ENCODE data around the gene SHC1.
A peak's percentile ranks its signal among the peaks of the same experiment; 100 is the strongest.

SHC1 gene

DNA sequence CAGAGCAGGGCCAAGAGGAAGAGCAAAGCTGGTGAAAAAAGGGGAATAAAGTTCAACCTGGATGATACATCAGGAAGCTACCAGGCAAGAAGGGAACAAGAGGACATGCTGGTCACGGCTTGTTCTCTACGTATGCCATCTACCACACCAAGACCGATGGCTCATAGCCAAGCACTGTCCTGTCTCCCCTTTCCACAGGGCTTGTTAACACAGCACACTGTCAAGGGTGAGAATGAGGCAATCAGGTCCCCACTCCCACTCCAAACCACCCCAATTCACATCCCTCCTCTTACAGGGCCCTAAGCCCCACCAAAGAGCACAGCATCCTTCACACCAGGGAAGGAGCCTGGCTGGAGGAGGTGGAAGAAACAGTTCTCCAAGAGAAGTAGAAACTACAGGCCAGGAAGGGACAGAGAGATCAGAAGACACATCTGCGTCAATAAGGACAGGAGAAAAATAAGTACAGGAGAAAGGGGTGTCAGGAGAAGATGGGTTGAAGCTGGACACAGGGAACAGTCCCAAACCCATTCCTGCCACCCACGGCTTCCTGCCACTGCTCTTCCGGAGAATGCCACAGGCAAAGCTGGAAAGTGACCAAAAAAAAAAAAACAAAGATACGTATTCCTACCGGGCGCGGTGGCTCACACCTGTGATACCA is 923 bp upstream of the SHC1 start:
- TF ChIP-seq, protein P1, sequence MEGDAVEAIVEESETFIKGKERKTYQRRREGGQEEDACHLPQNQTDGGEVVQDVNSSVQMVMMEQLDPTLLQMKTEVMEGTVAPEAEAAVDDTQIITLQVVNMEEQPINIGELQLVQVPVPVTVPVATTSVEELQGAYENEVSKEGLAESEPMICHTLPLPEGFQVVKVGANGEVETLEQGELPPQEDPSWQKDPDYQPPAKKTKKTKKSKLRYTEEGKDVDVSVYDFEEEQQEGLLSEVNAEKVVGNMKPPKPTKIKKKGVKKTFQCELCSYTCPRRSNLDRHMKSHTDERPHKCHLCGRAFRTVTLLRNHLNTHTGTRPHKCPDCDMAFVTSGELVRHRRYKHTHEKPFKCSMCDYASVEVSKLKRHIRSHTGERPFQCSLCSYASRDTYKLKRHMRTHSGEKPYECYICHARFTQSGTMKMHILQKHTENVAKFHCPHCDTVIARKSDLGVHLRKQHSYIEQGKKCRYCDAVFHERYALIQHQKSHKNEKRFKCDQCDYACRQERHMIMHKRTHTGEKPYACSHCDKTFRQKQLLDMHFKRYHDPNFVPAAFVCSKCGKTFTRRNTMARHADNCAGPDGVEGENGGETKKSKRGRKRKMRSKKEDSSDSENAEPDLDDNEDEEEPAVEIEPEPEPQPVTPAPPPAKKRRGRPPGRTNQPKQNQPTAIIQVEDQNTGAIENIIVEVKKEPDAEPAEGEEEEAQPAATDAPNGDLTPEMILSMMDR (IDR thresholded peaks at IDR 0.05; ENCODE audit: borderline replicate concordance, extremely low read depth, low read length, poor library complexity, severe bottlenecking) = no peak
- TF ChIP-seq EZH2 (IDR thresholded peaks at IDR 0.05; ENCODE audit: borderline replicate concordance, low read depth, low read length, severe bottlenecking) = no peak
- DNase-seq (no peak), ATAC-seq (ENCODE audit: insufficient read depth, low read depth) (no peak)
- no peaks in the 10 kb centered on the region for H3K27me3 ChIP-seq (ENCODE audit: insufficient read depth, low read length, poor library complexity)
- no peak overlapping the region for H2AFZ ChIP-seq (ENCODE audit: low read depth, low read length)
- H3K9ac ChIP-seq (ENCODE audit: low read depth, low read length) = no peak overlapping the region
- H3K36me3 ChIP-seq (ENCODE audit: insufficient read depth, low read length) = peaks cover 53% of the 10 kb centered on the region
- peaks cover 64% of the 10 kb centered on the region for H3K79me2 ChIP-seq (ENCODE audit: insufficient read depth, low read length)
- H4K20me1 ChIP-seq (ENCODE audit: insufficient read depth, low read length) = peaks cover 46% of the 10 kb centered on the region
- peaks cover 44% of the 10 kb centered on the region for H3K4me1 ChIP-seq (ENCODE audit: insufficient read depth, low read length)
- H3K4me2 ChIP-seq (ENCODE audit: insufficient read depth, low read length) = peak overlapping the region; percentile 46
- H3K27ac ChIP-seq (ENCODE audit: low read length) = 0 out of 2 replicates have a peak overlapping the region, but pooled peaks have one; percentile 22
- H3K9me3 ChIP-seq (ENCODE audit: insufficient read depth, low read length, severe bottlenecking) = no peaks in the 10 kb centered on the region
- no peak overlapping the region for H3K4me3 ChIP-seq (ENCODE audit: low read depth in 1 of 2, low read length in 2 of 2)

GRCh38 chr1:154969860-154970452 is 591 bp downstream of the SHC1 start:
- no peak for ATAC-seq (ENCODE audit: insufficient read depth, low read depth)
- H3K4me3 ChIP-seq (ENCODE audit: low read depth in 1 of 2, low read length in 2 of 2) = no peak overlapping the region
- peaks cover 49% of the 10 kb centered on the region for H3K79me2 ChIP-seq (ENCODE audit: insufficient read depth, low read length)
- H3K36me3 ChIP-seq (ENCODE audit: insufficient read depth, low read length) = peaks cover 55% of the 10 kb centered on the region
- DNase-seq = no peak
- peaks cover 31% of the 10 kb centered on the region for H3K4me1 ChIP-seq (ENCODE audit: insufficient read depth, low read length)
- no peak overlapping the region; the same call in 1 of the 2 replicates for H3K9ac ChIP-seq (ENCODE audit: low read depth, low read length)
- TF ChIP-seq, protein P1 (IDR thresholded peaks at IDR 0.05; ENCODE audit: borderline replicate concordance, extremely low read depth, low read length, poor library complexity, severe bottlenecking) = no peak
- no peak for TF ChIP-seq EZH2 (IDR thresholded peaks at IDR 0.05; ENCODE audit: borderline replicate concordance, low read depth, low read length, severe bottlenecking)
- H3K27me3 ChIP-seq (ENCODE audit: insufficient read depth, low read length, poor library complexity) = no peaks in the 10 kb centered on the region
- H2AFZ ChIP-seq (ENCODE audit: low read depth, low read length) = no peak overlapping the region
- H3K27ac ChIP-seq (ENCODE audit: low read length) = no peak overlapping the region
- peaks cover 30% of the 10 kb centered on the region for H4K20me1 ChIP-seq (ENCODE audit: insufficient read depth, low read length)
- H3K4me2 ChIP-seq (ENCODE audit: insufficient read depth, low read length) = no peak overlapping the region
- no peaks in the 10 kb centered on the region for H3K9me3 ChIP-seq (ENCODE audit: insufficient read depth, low read length, severe bottlenecking)

DNA sequence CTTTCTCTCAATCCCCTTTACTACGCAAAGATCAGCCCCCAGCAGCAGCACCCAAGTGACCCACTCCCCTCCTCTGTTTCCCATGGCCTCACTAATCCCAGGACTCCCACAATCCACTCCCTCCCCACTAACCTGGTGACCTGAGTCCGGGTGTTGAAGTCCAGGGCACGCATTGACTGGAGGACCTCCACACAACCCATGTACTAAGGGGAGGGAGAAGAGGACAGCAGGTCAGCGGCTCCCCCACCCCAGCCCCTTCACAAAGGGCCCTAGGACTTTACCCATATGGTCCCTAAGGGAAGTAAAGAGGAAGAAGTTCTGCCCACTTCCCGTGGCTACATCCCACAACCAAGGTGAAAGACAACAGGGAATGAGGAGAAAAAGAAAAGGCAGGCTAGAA is 1.3 kb downstream of the SHC1 start:
- Histone ChIP-seq H3K9me3 (ENCODE audit: insufficient read depth, low read length, severe bottlenecking) (no peaks in the 10 kb centered on the region), H3K36me3 (ENCODE audit: insufficient read depth, low read length) (peaks cover 61% of the 10 kb centered on the region), H3K4me2 (ENCODE audit: insufficient read depth, low read length) (no peak overlapping the region), H3K27ac (ENCODE audit: low read length) (no peak overlapping the region), H2AFZ (ENCODE audit: low read depth, low read length) (no peak overlapping the region), H3K9ac (ENCODE audit: low read depth, low read length) (no peak overlapping the region), H3K27me3 (ENCODE audit: insufficient read depth, low read length, poor library complexity) (no peaks in the 10 kb centered on the region), H3K4me3 (ENCODE audit: low read depth in 1 of 2, low read length in 2 of 2) (no peak overlapping the region), H3K79me2 (ENCODE audit: insufficient read depth, low read length) (peaks cover 47% of the 10 kb centered on the region), H4K20me1 (ENCODE audit: insufficient read depth, low read length) (peaks cover 29% of the 10 kb centered on the region), H3K4me1 (ENCODE audit: insufficient read depth, low read length) (peaks cover 31% of the 10 kb centered on the region)
- ATAC-seq (ENCODE audit: insufficient read depth, low read depth) = no peak
- TF ChIP-seq EZH2 (IDR thresholded peaks at IDR 0.05; ENCODE audit: borderline replicate concordance, low read depth, low read length, severe bottlenecking) = no peak
- TF ChIP-seq, protein P1 (IDR thresholded peaks at IDR 0.05; ENCODE audit: borderline replicate concordance, extremely low read depth, low read length, poor library complexity, severe bottlenecking) = no peak
- DNase-seq = no peak

Measured in DND-41 (cell line).